ENCODE results near the gene ZCCHC14. TPM values are rescaled to one million over a fixed set of nuclear protein-coding genes. Genes with fewer than 3 reads are reported as not detected.

ZCCHC14 gene
- total and polyA plus RNA-seq, 8 donors = 23.4 to 38.7 (median 31.4) TPM

DNA sequence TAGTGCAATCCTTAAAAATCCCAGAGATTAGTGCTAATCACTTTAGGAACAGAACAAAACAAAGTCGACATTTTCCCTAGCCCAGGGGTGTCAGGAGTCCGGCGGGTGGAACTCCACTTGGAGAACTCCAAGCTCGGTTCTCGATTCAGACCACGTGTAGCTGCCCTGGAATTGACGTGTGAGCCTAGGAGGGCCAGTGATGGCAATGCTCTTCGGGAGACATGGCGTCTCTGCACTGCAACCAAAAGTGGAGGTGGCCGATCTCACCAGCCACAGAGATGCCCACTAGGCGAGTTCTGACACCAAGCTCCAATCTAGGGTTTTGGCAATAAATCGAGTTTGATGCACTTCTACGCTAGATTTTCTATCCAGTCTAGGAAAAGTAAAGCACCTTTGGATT is 83.0 kb downstream of the ZCCHC14 start:
- ATAC-seq (no peak), DNase-seq (peak in 1 of 4 donors; percentile 27)
- Histone ChIP-seq H3K36me3 (peaks cover 0 to 85% of the 10 kb centered on the region in 2 donors), H3K4me1 (peaks cover 0 to 24% of the 10 kb centered on the region in 2 donors), H3K9me3 (no peaks in the 10 kb centered on the region), H3K4me3 (no peak overlapping the region), H3K27ac (no peak overlapping the region), H3K27me3 (no peaks in the 10 kb centered on the region)
- TF ChIP-seq, protein P1, sequence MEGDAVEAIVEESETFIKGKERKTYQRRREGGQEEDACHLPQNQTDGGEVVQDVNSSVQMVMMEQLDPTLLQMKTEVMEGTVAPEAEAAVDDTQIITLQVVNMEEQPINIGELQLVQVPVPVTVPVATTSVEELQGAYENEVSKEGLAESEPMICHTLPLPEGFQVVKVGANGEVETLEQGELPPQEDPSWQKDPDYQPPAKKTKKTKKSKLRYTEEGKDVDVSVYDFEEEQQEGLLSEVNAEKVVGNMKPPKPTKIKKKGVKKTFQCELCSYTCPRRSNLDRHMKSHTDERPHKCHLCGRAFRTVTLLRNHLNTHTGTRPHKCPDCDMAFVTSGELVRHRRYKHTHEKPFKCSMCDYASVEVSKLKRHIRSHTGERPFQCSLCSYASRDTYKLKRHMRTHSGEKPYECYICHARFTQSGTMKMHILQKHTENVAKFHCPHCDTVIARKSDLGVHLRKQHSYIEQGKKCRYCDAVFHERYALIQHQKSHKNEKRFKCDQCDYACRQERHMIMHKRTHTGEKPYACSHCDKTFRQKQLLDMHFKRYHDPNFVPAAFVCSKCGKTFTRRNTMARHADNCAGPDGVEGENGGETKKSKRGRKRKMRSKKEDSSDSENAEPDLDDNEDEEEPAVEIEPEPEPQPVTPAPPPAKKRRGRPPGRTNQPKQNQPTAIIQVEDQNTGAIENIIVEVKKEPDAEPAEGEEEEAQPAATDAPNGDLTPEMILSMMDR (IDR thresholded peaks at IDR 0.05) = no peak
- intact Hi-C loops (cut with DNase I) = no loop called here

DNA sequence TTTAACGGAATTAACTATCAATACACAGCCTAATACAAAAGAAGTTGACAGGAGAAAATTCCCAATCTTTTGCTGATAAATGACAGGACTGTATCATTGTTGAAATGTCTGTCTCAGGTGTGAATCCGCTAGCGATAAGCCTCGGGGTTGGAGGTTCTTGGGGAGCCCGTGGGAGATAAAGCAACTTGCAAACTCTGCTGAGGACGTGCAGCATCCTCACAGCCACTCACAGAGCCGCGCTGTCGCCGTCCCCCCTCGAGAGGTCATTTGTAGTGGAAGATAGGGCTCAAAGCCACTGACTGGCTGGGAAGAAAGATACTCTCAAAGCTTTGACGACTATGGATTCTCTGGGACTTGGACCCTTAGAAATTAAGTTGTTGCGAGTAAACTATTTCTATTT is 83.7 kb downstream of the ZCCHC14 start:
- H3K36me3 ChIP-seq = peaks cover 0 to 85% of the 10 kb centered on the region in 2 donors

DNA sequence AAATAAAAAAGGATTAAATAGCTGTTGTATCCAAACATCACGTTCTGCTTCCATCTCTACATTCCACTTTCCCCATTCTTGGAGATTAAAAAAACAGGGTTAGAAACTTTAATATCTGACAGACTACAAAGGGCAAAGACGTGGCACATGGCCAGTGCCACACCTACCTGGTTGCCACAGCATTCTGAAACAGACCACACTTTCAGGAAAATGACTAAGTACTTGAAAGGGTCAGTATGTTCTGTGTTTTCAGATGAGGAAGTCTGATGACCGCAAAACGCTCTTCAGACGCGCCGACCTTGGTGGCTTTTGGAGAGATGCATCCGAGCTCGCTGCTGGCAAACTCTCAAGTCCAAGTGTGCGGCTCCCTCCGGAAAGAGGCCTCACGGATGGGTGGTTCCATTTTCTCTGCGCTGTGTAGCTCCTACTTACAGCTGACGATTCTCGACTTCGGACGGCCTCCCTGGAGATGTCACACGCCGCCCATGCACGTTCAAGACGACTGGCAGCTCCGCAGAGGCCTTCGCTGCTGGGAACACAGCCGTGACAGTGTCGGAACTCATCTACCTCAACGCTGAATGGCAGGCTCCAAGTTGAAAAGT is 85.2 kb downstream of the ZCCHC14 start:
- Histone ChIP-seq H3K27ac (peak overlapping the region in 1 of 2 donors; percentile 76), H3K27me3 (no peaks in the 10 kb centered on the region), H3K4me3 (no peak overlapping the region), H3K4me1 (peaks cover 0 to 24% of the 10 kb centered on the region in 2 donors), H3K9me3 (no peaks in the 10 kb centered on the region), H3K36me3 (peaks cover 0 to 84% of the 10 kb centered on the region in 2 donors)
- peak; percentile 79 for ATAC-seq
- peak in 2 of 4 donors; percentile 73 to 85 for DNase-seq
- intact Hi-C loops (cut with DNase I) = no loop called here
- TF ChIP-seq, protein P1 (IDR thresholded peaks at IDR 0.05) = no peak

More for the DNA sequence above, 83.7 kb downstream of the ZCCHC14 start:
- Histone ChIP-seq H3K4me1 (peaks cover 0 to 24% of the 10 kb centered on the region in 2 donors), H3K27me3 (no peaks in the 10 kb centered on the region), H3K9me3 (no peaks in the 10 kb centered on the region), H3K27ac (no peak overlapping the region), H3K4me3 (no peak overlapping the region)
- DNase-seq (peak in 1 of 4 donors; percentile 25), ATAC-seq (no peak)
- TF ChIP-seq, protein P1 (IDR thresholded peaks at IDR 0.05) = no peak
- intact Hi-C loops (cut with DNase I) = no loop called here

DNA sequence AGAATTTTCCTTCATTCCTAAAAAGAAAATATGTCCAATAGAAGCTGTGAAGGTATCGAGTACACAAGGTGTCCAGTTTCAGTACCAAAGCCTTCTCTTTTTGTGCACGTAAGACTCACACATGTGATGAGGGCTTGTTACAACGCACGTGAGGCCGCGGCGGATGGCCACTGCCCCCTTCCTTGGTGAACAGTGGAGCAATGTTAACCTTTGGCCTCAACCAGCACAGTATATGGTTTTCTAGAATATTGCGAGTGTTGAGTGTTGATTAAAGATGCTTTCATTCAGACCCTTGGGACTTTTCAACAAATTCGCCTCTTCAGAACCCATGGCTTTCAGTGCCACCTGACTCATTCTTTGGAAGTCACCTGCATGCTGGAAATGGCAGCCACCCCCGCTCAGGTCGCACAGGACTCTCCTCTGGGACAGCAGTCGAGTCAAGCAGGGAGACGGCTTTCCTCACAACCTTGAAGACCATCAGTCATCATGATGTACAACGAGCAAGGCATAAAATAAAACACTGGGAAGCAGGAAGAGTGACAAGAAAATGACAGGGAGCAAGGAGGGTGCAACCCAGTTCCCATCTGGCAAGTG is 86.2 kb downstream of the ZCCHC14 start:
- H3K4me1 ChIP-seq = peaks cover 0 to 24% of the 10 kb centered on the region in 2 donors
- no peaks in the 10 kb centered on the region for H3K27me3 ChIP-seq
- no peaks in the 10 kb centered on the region for H3K9me3 ChIP-seq
- ATAC-seq = no peak
- peak overlapping the region in 1 of 2 donors; percentile 76 for H3K27ac ChIP-seq
- DNase-seq = peak in 1 of 4 donors; percentile 44
- no peak overlapping the region for H3K4me3 ChIP-seq
- peaks cover 0 to 84% of the 10 kb centered on the region in 2 donors for H3K36me3 ChIP-seq
- intact Hi-C loops (cut with DNase I) = no loop called here
- TF ChIP-seq, protein P1 (IDR thresholded peaks at IDR 0.05) = no peak

DNA sequence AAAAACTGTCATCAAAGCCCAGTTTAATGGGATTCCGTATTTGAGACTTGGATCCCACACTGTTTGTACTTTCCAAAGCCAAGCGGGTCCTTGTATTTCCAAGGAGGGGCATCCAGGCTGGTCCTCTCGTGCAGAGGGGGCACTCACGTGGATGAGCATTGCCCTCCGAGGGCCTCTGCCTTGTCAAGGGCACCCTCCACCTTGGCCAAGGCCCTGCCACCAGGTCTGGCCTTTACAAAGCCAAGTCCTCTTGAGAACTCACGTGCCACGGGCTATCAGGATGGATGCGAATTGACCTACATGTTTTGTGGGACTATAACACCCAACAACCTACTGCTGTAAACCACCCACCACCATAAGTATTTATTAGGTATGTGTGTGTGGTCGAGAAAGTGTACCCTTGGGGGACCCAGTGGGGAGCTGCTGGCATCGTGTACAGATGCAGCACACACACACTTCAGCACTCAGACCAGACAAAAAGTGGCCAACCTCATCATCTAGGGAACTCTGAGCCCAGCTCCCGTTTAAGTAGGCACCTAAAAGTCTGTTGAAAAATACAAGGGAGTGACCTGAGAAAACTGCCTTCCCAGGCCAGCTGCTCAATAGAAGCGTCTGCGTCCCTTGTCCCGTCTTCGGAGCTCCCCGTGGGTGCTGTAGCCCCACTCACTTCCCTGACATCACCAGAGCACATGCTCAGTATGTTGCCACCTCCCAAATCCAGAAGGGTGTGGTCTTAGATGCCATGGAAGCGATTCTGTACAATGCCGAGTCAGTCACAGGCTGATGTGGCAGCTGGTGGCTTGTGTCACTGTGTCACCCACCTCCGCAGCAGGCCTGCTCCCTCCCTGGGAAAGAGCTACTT is 87.8 kb downstream of the ZCCHC14 start:
- intact Hi-C loops (cut with DNase I) = no loop called here
- H3K4me3 ChIP-seq = no peak overlapping the region
- peak in 1 of 4 donors; percentile 53 for DNase-seq
- TF ChIP-seq, protein P1 (IDR thresholded peaks at IDR 0.05) = no peak
- H3K4me1 ChIP-seq = peaks cover 0 to 24% of the 10 kb centered on the region in 2 donors
- no peaks in the 10 kb centered on the region for H3K27me3 ChIP-seq
- H3K27ac ChIP-seq = no peak overlapping the region
- H3K36me3 ChIP-seq = peaks cover 0 to 84% of the 10 kb centered on the region in 2 donors
- no peak for ATAC-seq
- no peaks in the 10 kb centered on the region for H3K9me3 ChIP-seq
